IPS-11a (cell line): Measurements from ENCODE around the gene NUBPL.
"Not testable (repeated sequence)": the region's sequence is repeated elsewhere in the genome, so short reads cannot be mapped to it uniquely, and the experiment has no call there.

Source experiments
- H3K4me3 ChIP-seq: one replicate; pipeline ENCODE4 v1.5.1; 2013; ENCODE audit warnings: low read depth, low read length, control low read depth

NUBPL gene

GRCh38 chr14:31726337-31726736 is 165.1 kb downstream of the NUBPL start:
- no peak overlapping the region for H3K4me3 ChIP-seq

GRCh38 chr14:31727797-31728196 is 166.6 kb downstream of the NUBPL start:
- no peak overlapping the region for H3K4me3 ChIP-seq

GRCh38 chr14:31740688-31741087 is 179.5 kb downstream of the NUBPL start:
- no peak overlapping the region for H3K4me3 ChIP-seq

DNA sequence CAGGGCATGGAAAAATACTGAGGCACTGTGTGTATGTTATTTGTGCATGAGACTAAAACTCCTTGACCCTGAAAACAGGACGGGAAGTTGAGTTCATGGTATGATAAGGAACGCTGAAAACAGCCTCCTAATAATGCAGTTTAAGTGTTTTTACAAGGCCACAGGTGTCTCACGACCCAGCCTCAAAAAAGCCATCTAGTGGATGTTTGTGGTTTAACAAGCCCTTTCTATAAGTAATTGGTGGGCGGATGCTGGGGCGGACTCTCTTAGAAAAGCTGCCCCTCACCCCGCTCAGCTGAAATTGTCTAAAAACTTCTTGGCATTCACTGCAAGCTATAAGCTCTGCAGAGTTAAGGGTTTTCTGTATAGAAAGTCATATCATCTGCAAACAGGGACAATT is 184.5 kb downstream of the NUBPL start:
- no peak overlapping the region for H3K4me3 ChIP-seq

- no peak overlapping the region for H3K4me3 ChIP-seq
These were observed 185.1 kb downstream of the NUBPL start for GRCh38 chr14:31746326-31746725.

DNA sequence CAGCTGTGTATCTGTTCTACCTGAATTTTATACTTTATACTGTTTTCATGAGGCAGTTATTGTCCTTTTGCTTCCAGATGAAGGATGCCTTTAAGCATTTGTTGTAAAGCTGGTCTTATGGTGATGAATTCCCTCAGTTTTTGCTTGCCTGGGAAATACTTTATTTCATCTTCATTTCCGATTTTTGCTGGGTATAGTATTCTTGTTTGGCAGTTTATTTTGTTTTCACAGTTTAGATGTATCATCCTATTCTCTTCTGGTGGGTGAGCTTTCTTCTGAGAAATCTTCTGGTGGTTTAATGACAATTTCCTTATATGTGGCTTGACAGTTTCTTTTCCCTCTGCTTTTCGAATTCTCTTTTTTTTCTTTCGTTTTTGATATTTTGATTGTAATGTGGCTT is 188.1 kb downstream of the NUBPL start:
- no peak overlapping the region for H3K4me3 ChIP-seq

DNA sequence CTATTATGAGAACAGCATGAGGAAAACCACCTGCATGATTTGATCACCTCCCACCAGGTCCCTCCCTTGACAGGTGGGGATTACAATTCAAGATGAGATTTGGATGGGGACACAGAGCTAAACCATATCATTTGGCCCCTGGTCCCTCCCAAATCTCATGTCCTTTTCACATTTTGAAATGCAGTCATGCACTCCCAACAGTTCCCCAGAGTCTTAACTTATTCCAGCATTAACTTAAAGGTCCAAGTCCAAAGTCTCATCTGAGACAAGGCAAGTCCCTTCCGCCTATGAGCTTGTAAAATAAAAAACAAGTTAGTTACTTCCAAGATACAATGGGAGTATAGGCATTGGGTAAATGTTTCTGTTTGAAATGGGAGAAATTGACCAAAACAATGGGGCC is 189.8 kb downstream of the NUBPL start:
- not testable (repeated sequence) for H3K4me3 ChIP-seq

DNA sequence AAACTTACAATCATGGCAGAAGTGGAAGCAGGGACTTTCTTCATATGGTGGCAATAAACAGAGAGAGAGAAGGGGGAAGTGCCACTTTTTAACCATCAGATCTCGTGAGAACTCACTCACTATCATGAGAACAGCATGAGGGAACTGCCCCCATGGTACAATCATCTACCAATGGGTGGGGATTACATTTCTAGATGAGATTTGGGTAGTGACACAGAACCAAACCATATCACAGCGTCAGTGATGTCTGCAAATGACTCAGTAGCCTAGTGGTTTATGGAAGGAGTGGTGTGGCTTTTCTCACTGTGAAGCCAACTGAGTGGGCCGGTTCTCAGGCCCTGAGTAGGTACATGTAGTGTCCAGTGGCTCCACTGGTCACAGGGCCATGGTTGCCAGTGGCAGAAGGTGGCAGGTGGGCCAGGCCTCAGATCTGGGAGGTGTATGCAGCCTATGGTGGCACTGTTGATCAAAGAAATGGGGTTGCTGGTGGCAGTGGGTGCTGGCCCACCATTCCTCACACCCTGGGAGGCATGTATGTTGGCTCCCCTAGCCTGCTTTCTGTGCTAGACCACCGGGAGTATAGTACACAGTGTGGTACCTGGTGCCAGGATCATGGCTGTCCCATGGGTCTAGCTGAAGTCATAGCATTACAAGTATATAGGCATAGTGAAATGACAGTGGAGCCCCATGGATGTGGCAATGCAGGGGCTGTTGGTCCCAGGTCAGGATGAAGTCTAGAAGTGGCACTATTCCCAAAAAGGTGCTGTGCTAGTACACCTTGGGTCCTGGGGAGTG is 191.9 kb downstream of the NUBPL start:
- H3K4me3 ChIP-seq: no peak overlapping the region

DNA sequence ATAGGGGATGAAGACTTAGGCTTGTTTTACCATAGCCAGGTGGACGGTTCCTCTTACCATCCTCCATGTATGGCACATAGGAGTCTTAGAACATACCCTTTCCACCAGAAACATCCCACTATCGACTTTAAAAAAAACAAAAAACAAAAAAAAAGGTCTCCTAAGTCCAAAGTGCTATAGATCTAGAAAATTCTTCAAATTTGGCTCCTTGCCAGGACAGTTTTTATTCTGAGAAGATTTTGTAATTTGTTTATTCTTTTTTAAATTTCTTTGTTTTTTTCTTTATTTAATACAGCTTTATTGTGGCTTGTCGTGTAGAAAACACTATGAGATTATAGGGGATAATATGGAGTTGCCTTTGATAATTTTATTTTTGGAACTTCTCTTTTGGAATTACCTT is 197.7 kb downstream of the NUBPL start:
- H3K4me3 ChIP-seq: no peak overlapping the region

GRCh38 chr14:31760277-31760676 is 199.1 kb downstream of the NUBPL start:
- no peak overlapping the region for H3K4me3 ChIP-seq

DNA sequence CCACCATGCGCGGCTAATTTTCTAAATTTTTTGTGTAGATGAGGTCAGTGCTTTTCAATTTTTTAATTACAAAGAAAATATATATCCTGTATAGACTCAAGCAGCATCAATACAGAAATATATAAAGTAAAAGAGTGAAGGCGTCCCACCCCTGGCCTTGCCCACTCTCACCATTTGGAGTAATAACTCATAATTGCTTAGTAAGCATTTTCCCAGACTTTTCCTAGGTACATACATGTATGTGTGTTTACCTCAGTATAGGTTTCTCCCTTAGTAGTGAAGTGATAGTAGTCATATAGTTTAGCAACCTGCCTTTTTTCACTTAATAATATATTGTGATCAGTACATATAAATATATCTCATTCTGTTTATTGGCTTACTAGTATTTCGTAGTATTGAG is 200.1 kb downstream of the NUBPL start:
- H3K4me3 ChIP-seq: no peak overlapping the region

- no peak overlapping the region for H3K4me3 ChIP-seq
These were observed 201.8 kb downstream of the NUBPL start for GRCh38 chr14:31763041-31763440.

DNA sequence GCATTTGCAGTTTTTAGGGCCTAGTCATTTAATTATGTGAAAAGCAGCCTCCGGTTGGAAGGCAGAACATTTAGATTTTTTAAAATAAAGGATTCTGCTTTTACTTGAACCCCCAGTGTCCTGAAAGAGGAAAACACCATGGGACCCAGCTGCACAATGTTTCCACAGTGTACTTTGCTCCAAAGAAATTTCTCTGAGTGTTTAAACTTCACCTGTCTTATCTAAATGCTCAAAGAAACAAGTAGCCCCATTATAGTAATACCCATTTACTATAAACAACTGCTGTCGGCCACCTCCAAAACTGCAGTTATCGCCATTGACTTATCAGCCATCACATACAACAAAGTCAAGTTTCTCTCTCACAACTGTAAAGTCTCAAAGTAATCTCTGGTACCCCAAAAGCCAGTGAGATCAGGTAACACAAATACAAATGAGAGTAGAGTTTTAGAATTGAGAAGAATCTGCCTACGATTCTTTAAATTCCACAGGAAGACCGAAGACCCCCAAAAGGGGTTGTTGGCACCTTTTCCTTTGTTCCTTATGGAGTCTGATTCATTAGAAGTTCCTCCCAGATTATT is 205.2 kb downstream of the NUBPL start:
- no peak overlapping the region for H3K4me3 ChIP-seq

DNA sequence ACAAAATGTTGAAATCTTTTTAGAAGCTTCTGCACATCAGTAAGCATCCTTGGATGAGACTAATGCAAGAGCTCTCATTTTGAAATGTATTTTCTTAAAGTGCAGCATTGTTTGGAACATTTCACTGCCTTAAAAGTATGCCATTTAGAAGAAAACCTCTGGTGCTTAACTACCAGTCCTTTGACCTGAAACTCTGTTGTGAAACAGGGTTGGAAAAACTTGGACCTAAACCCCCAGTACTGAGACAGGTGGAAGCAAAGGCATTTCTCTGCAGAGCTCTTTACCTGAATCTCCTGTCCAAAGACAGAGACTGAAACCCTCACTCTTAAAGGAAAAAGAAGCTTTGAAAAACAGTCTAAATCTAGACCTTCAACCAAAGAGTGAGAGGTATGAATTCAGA is 207.2 kb downstream of the NUBPL start:
- H3K4me3 ChIP-seq: no peak overlapping the region

DNA sequence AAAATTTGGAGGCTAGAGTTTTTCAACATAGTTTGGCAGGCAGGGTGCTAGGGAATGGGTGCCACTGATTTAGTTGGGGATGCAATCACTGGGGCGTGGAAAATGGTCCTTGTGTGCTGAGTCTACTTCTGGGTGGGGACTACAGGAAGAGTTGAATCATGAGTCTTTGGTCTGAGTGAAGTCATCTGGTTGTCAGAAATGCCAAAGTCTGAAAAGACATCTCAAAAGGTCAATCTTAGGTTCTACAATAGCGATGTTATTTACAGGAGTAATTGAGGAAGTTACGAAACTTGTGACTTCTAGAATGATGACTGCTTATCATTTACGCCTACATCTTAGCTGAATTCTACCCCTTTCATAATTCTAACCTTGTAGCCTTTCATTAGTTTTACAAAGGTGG is 209.1 kb downstream of the NUBPL start:
- H3K4me3 ChIP-seq: no peak overlapping the region

GRCh38 chr14:31774567-31774966 is 213.4 kb downstream of the NUBPL start:
- no peak overlapping the region for H3K4me3 ChIP-seq

- H3K4me3 ChIP-seq: no peak overlapping the region
These were observed 216.1 kb downstream of the NUBPL start for GRCh38 chr14:31777312-31777711.

DNA sequence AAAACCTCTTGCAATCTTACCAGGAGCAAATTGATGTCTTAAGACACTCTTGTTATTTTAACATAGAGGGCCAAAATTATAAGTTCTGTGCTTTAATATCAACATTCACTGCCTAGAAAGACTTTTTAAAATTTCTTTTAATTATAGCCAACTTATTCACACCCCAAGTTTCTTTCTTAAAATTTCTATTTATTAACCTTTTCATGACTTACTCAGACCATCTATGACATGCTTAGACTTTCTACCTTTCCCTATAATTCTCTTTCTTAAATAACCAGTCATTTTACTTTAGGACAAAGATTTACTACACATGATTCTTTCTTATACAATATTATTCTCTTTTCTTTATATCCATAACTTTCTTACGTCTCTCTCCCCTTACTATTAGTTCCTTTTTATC is 220.4 kb downstream of the NUBPL start:
- H3K4me3 ChIP-seq: no peak overlapping the region

GRCh38 chr14:31785574-31785973 is 224.4 kb downstream of the NUBPL start:
- H3K4me3 ChIP-seq: no peak overlapping the region

- no peak overlapping the region for H3K4me3 ChIP-seq
These were observed 226.2 kb downstream of the NUBPL start for GRCh38 chr14:31787377-31787776.

DNA sequence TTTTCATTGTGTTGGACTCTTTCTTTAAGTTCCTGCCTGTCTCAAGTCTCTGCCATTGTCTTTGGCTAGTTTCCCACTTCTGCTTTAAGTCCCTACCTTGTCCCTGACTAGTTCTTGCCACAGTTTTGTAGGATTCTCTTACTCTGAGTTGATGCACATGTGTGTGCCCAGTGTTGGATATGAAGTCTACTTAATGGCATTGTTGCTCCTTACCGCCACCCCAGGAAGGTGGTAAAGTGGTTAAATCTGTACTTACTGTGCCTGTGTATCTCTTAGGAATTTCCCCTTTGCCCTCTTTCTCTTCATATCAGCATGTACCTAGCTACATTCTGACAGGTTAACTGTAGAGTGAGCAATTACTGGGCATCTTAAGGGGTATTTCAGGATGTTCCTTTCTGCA is 227.1 kb downstream of the NUBPL start:
- no peak overlapping the region for H3K4me3 ChIP-seq

DNA sequence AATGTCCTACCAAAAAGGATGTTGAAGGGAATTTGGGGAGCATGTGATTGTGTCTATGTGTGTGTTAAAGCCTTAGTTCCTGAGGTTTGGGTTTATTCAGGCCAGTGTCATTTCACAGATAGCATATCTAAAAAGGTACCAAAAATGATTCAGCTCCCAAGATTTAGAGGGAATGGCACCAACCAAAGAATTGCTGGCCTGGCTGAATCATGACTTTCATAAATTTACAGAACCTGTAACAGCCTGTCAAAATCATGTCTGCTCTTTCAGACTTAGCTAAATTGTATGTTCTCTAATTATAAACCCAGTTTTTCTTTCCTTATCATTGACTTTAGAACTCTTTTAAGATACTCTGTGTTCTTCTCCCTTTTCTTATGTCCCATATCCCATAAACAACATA is 231.5 kb downstream of the NUBPL start:
- H3K4me3 ChIP-seq: no peak overlapping the region

DNA sequence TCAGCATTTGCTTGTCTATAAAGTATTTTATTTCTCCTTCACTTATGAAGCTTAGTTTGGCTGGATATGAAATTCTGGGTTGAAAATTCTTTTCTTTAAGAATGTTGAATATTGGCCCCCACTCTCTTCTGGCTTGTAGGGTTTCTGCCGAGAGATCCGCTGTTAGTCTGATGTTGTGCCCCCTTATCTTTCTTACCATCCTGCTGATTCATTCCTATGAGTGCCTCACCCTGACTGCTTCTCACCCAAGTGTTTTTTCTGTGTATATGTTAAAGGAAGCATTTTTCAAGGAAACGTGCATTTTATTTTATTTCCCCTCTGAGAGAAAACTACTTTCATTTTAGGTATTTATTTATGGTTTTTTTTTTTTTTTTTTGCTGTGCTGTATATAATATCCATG is 236.7 kb downstream of the NUBPL start:
- H3K4me3 ChIP-seq: not testable (repeated sequence)
